ENCODE measurements around the gene CACNA1C.

CACNA1C gene

DNA sequence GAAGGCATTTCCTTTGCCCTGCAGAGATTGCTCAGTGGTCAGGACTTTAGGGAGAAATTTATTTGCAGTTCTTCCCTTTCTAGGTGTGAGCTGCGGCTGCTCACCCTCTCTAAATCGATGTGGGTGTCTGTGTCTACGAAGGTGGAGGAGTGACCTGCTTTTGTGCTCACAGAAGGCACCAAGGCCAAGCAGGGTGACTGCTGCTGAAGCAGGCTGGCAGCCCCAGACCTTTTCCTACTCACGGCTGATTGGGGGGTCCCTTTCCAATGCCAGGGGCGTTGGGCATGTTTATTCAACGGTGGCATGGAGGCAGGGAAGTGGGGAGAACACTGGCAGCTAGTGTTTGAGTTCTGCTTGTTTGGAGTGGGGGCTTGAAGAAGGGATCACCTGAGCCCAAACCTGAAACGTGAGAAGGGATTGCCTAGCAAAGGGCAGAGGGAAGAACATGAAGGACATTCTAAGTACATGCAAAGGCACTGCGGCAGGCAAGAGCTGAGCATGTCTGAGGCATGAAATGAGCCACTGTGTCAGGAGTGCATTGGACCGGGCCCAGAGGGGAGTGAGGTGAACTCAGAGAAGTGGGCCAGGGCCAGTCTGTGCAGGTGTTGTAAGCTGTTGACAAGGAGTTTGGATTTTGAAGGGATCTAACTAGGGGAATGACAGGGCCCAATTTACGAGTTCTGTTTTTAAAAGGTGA, 56.3 kb downstream of the CACNA1C start:
- Histone ChIP-seq H3K4me1 (ENCODE audit: control insufficient read depth in 5 of 5, insufficient read depth in 5 of 5, low read length in 5 of 5) (no peaks in the 10 kb centered on the region), H3K9me3 (ENCODE audit: control insufficient read depth in 5 of 5, low read length in 5 of 5) (peaks cover 0 to 3% (median 0%) of the 10 kb centered on the region in 5 donors), H3K27me3 (ENCODE audit: control insufficient read depth in 5 of 5, insufficient read depth in 4 of 5, low read length in 5 of 5) (no peaks in the 10 kb centered on the region), H3K36me3 (ENCODE audit: control insufficient read depth in 5 of 5, insufficient read depth in 5 of 5, low read length in 5 of 5) (no peaks in the 10 kb centered on the region), H3K27ac (ENCODE audit: low read depth, low read length) (no peak overlapping the region), H3K9ac (ENCODE audit: low read length in 5 of 5) (no peak overlapping the region), H3K4me3 (ENCODE audit: low read depth in 1 of 5, low read length in 5 of 5) (no peak overlapping the region)

DNA sequence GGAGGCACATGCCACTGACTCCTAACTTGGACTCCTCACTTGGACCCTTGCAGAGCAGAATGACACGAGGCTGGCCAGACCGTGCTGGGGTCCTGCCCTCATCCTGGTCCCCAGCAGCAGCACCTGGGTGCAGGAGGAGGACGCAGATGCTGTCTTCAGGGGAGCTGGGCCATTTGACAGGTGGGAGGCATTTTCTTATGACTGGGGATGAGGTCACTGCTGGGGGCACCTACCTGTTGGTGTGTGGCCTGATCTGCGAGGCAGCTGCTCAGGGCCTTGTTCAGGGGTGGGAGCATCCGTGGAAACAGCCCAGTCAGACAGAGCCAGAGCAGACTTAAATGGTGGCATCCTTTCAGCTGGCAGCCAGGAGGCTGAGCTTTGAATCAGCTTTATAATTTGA, 57.3 kb downstream of the CACNA1C start:
- Histone ChIP-seq H3K9me3 (ENCODE audit: control insufficient read depth in 5 of 5, low read length in 5 of 5) (peaks cover 0 to 3% (median 0%) of the 10 kb centered on the region in 5 donors), H3K27me3 (ENCODE audit: control insufficient read depth in 5 of 5, insufficient read depth in 4 of 5, low read length in 5 of 5) (no peaks in the 10 kb centered on the region), H3K27ac (ENCODE audit: low read depth, low read length) (no peak overlapping the region), H3K4me1 (ENCODE audit: control insufficient read depth in 5 of 5, insufficient read depth in 5 of 5, low read length in 5 of 5) (no peaks in the 10 kb centered on the region), H3K4me3 (ENCODE audit: low read depth in 1 of 5, low read length in 5 of 5) (no peak overlapping the region), H3K36me3 (ENCODE audit: control insufficient read depth in 5 of 5, insufficient read depth in 5 of 5, low read length in 5 of 5) (no peaks in the 10 kb centered on the region), H3K9ac (ENCODE audit: low read length in 5 of 5) (no peak overlapping the region)

DNA sequence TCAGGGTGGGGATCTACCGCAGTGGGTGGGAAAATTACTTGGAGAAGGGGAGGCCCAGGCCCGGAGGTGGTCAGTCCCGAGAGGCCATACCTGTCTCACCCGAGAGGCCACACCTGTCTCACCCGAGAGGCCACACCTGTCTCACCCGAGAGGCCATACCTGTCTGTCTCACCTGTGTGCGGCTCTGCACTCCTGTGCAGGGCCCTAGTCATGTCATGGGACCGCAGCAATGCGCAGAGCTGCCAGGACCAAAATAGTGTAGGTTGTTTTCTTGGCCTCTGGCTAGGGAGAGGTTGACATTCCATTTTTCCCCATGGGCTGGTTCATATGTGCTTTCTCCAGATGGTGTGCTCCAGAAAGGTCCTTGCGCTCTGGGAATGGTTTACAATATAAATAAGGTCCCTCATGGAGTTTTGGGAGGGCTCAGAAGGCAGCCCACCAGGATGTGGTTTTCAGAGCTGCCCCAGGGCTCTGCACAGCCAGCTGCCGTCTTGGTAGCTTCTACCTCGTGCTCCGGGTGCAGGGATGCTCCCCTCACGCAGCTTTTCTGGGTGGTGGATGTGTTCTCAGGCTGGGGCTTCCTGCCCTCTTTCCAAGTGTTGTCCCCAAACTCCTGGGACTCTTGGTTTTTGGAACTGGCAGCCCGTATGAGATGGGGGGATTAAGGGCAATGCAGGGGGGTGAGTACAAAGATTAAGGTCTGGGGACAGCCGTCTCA, 58.2 kb downstream of the CACNA1C start:
- no peak overlapping the region for H3K27ac ChIP-seq (ENCODE audit: low read depth, low read length)
- no peaks in the 10 kb centered on the region for H3K4me1 ChIP-seq (ENCODE audit: control insufficient read depth in 5 of 5, insufficient read depth in 5 of 5, low read length in 5 of 5)
- no peaks in the 10 kb centered on the region for H3K36me3 ChIP-seq (ENCODE audit: control insufficient read depth in 5 of 5, insufficient read depth in 5 of 5, low read length in 5 of 5)

DNA sequence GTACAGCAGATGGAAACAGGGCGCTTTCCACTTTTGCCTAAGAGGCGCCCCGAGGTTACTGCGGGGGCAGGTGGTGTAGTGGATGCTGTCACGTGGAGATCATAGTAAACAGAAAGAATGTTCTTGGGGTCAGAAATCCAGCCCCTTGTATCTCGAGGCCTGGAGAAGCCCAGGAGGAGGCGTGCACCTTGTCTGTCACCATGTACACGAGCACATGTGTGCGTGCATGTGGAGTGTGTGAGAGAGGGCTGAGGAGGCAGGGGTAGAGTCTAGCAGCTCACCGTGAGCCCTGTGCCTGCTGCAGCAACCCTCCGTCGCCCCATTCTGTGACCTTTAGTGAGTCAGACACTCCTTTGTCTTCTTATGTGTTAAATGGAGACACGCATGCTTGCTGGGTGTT, 59.0 kb downstream of the CACNA1C start:
- H3K9ac ChIP-seq (ENCODE audit: low read length in 5 of 5): no peak overlapping the region
- H3K9me3 ChIP-seq (ENCODE audit: control insufficient read depth in 5 of 5, low read length in 5 of 5): peaks cover 0 to 3% (median 0%) of the 10 kb centered on the region in 5 donors
- no peaks in the 10 kb centered on the region for H3K36me3 ChIP-seq (ENCODE audit: control insufficient read depth in 5 of 5, insufficient read depth in 5 of 5, low read length in 5 of 5)
- no peaks in the 10 kb centered on the region for H3K4me1 ChIP-seq (ENCODE audit: control insufficient read depth in 5 of 5, insufficient read depth in 5 of 5, low read length in 5 of 5)
- no peak overlapping the region for H3K27ac ChIP-seq (ENCODE audit: low read depth, low read length)
- H3K4me3 ChIP-seq (ENCODE audit: low read depth in 1 of 5, low read length in 5 of 5): no peak overlapping the region
- H3K27me3 ChIP-seq (ENCODE audit: control insufficient read depth in 5 of 5, insufficient read depth in 4 of 5, low read length in 5 of 5): no peaks in the 10 kb centered on the region

More for the DNA sequence above, 58.2 kb downstream of the CACNA1C start:
- no peaks in the 10 kb centered on the region for H3K27me3 ChIP-seq (ENCODE audit: control insufficient read depth in 5 of 5, insufficient read depth in 4 of 5, low read length in 5 of 5)
- no peak overlapping the region for H3K9ac ChIP-seq (ENCODE audit: low read length in 5 of 5)
- H3K4me3 ChIP-seq (ENCODE audit: low read depth in 1 of 5, low read length in 5 of 5): no peak overlapping the region
- H3K9me3 ChIP-seq (ENCODE audit: control insufficient read depth in 5 of 5, low read length in 5 of 5): peaks cover 0 to 3% (median 0%) of the 10 kb centered on the region in 5 donors

DNA sequence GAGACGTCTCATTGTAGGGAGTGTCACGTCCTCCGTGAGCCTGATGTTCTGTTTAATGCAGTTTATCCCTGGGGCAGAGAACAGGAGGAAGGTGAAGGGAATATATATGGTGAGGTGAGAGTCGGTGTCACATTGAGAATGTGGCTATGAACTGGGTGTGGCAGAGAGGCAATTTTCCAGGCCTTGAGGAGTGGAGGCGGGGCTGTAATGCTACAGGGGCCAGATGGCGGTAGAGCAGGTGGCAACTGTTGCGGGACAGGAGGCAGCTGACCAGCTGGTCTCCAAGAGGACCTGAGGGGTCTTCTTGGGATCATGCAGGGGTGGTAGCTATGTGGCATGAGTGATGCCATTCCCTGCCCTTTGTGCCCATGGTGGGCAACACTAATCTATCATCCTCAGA, 59.6 kb downstream of the CACNA1C start:
- Histone ChIP-seq H3K4me3 (ENCODE audit: low read depth in 1 of 5, low read length in 5 of 5) (no peak overlapping the region), H3K27ac (ENCODE audit: low read depth, low read length) (no peak overlapping the region)

DNA sequence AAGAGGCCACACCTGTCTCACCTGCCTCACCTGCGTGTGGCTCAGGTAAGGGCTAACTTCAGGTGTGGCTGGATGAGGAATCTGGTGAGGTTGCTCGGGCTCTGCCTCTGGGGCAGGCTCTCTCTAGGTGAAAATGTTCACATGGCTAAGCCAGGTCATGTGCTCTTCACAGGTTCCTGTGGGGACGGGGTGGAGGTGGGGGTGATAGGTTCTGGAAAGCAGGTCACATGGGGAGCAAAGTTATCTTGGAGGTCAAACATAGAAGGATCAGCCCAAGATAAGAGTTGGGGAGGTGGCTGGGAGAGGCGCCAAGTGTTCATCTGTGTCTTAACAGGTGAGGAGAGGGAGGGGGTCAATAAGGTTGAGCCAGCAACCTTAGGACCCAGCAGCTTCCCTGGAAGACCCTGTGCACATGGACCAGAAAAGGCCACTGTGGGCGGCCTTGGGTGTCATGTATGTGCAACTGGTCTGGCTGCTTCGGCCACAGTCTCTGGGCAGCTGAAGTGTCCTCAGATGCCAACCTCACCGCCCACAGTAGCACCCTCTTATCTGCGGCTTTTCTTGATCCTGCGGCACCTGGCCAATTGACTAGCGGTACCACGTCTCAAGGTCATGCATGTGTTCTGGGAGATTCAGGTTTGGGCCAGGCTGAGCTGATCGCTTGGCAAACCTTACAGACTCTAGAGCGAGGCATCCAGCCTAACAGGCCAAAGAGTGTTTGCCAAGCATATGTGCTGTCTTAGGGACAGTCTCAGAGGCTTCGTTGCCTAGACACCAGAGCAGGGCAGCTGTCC, 60.5 kb downstream of the CACNA1C start:
- Histone ChIP-seq H3K4me1 (ENCODE audit: control insufficient read depth in 5 of 5, insufficient read depth in 5 of 5, low read length in 5 of 5) (no peaks in the 10 kb centered on the region), H3K27ac (ENCODE audit: low read depth, low read length) (no peak overlapping the region), H3K27me3 (ENCODE audit: control insufficient read depth in 5 of 5, insufficient read depth in 4 of 5, low read length in 5 of 5) (no peaks in the 10 kb centered on the region), H3K36me3 (ENCODE audit: control insufficient read depth in 5 of 5, insufficient read depth in 5 of 5, low read length in 5 of 5) (no peaks in the 10 kb centered on the region), H3K9ac (ENCODE audit: low read length in 5 of 5) (no peak overlapping the region), H3K4me3 (ENCODE audit: low read depth in 1 of 5, low read length in 5 of 5) (no peak overlapping the region), H3K9me3 (ENCODE audit: control insufficient read depth in 5 of 5, low read length in 5 of 5) (peaks cover 0 to 3% (median 0%) of the 10 kb centered on the region in 5 donors)

More for the DNA sequence above, 59.6 kb downstream of the CACNA1C start:
- no peak overlapping the region for H3K9ac ChIP-seq (ENCODE audit: low read length in 5 of 5)
- H3K4me1 ChIP-seq (ENCODE audit: control insufficient read depth in 5 of 5, insufficient read depth in 5 of 5, low read length in 5 of 5): no peaks in the 10 kb centered on the region
- H3K9me3 ChIP-seq (ENCODE audit: control insufficient read depth in 5 of 5, low read length in 5 of 5): peaks cover 0 to 3% (median 0%) of the 10 kb centered on the region in 5 donors
- H3K36me3 ChIP-seq (ENCODE audit: control insufficient read depth in 5 of 5, insufficient read depth in 5 of 5, low read length in 5 of 5): no peaks in the 10 kb centered on the region
- no peaks in the 10 kb centered on the region for H3K27me3 ChIP-seq (ENCODE audit: control insufficient read depth in 5 of 5, insufficient read depth in 4 of 5, low read length in 5 of 5)

DNA sequence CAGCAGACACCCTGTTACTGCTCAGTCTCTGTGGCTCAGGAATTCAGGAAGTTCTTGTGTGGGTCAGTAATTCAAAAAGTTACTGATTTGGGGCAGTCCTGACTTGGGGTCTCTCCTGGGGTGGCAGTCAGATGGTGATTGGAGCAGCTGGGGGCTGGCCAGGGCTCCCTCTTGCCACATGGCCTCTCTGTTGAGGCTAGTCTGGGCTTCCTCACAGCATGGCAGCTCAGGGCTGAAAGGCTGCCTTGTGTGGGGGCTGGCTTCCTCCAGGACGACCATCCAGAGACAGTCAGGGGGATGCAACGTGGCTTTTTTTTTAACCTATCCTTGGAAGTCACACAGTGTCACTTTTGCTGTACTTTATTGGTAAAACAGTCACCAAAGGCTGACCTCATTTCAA, 61.3 kb downstream of the CACNA1C start:
- Histone ChIP-seq H3K27me3 (ENCODE audit: control insufficient read depth in 5 of 5, insufficient read depth in 4 of 5, low read length in 5 of 5) (no peaks in the 10 kb centered on the region), H3K4me1 (ENCODE audit: control insufficient read depth in 5 of 5, insufficient read depth in 5 of 5, low read length in 5 of 5) (no peaks in the 10 kb centered on the region), H3K9ac (ENCODE audit: low read length in 5 of 5) (no peak overlapping the region), H3K9me3 (ENCODE audit: control insufficient read depth in 5 of 5, low read length in 5 of 5) (peaks cover 0 to 3% (median 0%) of the 10 kb centered on the region in 5 donors), H3K36me3 (ENCODE audit: control insufficient read depth in 5 of 5, insufficient read depth in 5 of 5, low read length in 5 of 5) (no peaks in the 10 kb centered on the region), H3K4me3 (ENCODE audit: low read depth in 1 of 5, low read length in 5 of 5) (no peak overlapping the region), H3K27ac (ENCODE audit: low read depth, low read length) (no peak overlapping the region)

DNA sequence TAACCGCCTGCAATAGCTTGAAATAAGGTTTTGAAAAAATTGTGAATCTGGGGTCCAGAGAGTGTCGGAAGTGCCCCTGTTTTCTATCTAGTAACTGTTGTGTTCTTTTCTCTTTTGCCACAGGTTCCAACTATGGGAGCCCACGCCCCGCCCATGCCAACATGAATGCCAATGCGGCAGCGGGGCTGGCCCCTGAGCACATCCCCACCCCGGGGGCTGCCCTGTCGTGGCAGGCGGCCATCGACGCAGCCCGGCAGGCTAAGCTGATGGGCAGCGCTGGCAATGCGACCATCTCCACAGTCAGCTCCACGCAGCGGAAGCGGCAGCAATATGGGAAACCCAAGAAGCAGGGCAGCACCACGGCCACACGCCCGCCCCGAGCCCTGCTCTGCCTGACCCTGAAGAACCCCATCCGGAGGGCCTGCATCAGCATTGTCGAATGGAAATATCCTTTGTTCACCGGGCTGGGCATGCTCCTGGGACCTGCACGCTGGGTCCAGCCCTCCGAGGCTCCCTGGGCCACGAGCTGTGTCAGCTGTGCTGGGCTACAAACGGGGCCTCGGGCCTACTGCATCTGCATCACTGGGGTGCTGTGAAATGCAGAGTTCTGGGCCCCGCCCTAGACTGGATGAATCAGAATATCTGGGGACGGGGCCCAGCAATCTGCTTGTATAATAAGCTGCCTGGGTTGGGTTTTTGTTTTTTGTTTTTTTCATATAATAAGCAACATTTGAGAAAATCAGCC, 62.5 kb downstream of the CACNA1C start:
- H3K27me3 ChIP-seq (ENCODE audit: control insufficient read depth in 5 of 5, insufficient read depth in 4 of 5, low read length in 5 of 5): no peaks in the 10 kb centered on the region
- no peaks in the 10 kb centered on the region for H3K36me3 ChIP-seq (ENCODE audit: control insufficient read depth in 5 of 5, insufficient read depth in 5 of 5, low read length in 5 of 5)
- no peak overlapping the region for H3K27ac ChIP-seq (ENCODE audit: low read depth, low read length)
- no peak overlapping the region for H3K4me3 ChIP-seq (ENCODE audit: low read depth in 1 of 5, low read length in 5 of 5)
- H3K9ac ChIP-seq (ENCODE audit: low read length in 5 of 5): no peak overlapping the region
- H3K4me1 ChIP-seq (ENCODE audit: control insufficient read depth in 5 of 5, insufficient read depth in 5 of 5, low read length in 5 of 5): peaks cover 0 to 4% (median 0%) of the 10 kb centered on the region in 5 donors
- peaks cover 0 to 3% (median 0%) of the 10 kb centered on the region in 5 donors for H3K9me3 ChIP-seq (ENCODE audit: control insufficient read depth in 5 of 5, low read length in 5 of 5)

DNA sequence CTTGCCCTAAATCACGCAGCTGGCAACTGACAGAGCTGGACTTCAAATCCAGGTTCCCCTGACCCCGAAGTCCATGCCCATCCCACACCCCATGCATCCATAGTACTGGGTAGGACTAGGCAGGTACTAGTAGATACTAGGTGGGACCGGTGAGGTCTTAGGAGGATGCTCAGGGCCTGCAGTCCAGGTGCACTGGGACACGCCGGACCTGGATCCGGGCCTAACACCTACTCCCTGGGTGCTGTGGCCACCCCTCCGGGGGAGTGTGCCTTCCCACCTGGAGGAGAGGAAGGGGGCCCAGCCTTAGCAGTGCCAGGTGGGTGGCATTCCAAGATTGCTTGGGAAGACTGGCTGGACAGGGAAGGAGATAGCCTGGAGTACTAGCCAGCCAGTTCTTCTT, 64.8 kb downstream of the CACNA1C start:
- Histone ChIP-seq H3K27me3 (ENCODE audit: control insufficient read depth in 5 of 5, insufficient read depth in 4 of 5, low read length in 5 of 5) (no peaks in the 10 kb centered on the region), H3K4me1 (ENCODE audit: control insufficient read depth in 5 of 5, insufficient read depth in 5 of 5, low read length in 5 of 5) (peaks cover 0 to 4% (median 0%) of the 10 kb centered on the region in 5 donors), H3K9me3 (ENCODE audit: control insufficient read depth in 5 of 5, low read length in 5 of 5) (peaks cover 0 to 3% (median 0%) of the 10 kb centered on the region in 5 donors), H3K36me3 (ENCODE audit: control insufficient read depth in 5 of 5, insufficient read depth in 5 of 5, low read length in 5 of 5) (no peaks in the 10 kb centered on the region), H3K27ac (ENCODE audit: low read depth, low read length) (no peak overlapping the region), H3K4me3 (ENCODE audit: low read depth in 1 of 5, low read length in 5 of 5) (no peak overlapping the region), H3K9ac (ENCODE audit: low read length in 5 of 5) (no peak overlapping the region)
